HG03280 (cell line): ENCODE results near the gene ZNF692.
"Not testable (repeated sequence)": the region's sequence is repeated elsewhere in the genome, so short reads cannot be mapped to it uniquely, and the experiment has no call there.

ENCODE experiments used
- ATAC-seq: cut with Tn5 transposase; IDR thresholded peaks from one replicate; pipeline ENCODE4 v1.9.1; 2021; ENCODE audit warnings: mild to moderate bottlenecking, moderate library complexity; ENCODE audit not compliant: unreplicated experiment

The ZNF692 gene

DNA sequence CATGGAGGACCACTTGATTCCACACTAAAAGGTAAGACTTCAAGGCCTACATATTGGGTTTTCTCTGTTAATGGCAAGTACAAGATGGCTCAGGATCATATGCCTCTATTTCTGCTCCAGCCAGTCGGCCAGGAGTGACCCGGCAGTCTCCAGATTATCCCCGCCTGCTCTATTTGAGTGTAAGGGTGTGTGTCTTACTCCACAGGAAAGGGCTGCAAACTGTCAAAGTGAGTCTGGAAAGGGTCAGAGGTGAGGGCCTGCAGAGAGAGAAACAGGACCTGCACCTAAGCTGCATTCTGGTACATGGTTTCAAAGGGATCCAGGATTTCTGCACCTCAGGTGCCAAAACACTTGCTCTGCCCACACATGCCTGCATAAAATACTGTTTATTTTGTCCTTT is 9.2 kb downstream of the ZNF692 start:
- no peak for ATAC-seq

DNA sequence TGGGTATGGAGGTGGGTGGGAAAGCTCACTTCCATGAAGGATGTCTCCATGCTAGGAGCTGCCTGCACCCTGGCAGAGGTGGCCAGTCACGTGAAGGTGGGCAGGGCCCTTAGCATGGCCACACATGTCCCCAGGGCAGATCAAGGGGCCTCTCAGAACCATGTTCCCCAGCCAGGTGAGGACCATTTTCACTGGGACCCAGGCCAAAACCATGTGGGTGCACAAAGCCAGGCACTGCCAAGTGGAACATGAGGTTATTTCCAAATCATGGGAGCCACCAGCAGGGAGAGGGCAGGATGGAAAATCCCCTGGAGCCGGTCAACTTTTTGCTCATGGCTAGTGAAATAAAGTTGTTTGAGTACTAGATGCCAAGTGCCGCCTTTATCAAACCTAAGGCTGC is 9.7 kb downstream of the ZNF692 start:
- ATAC-seq = no peak

DNA sequence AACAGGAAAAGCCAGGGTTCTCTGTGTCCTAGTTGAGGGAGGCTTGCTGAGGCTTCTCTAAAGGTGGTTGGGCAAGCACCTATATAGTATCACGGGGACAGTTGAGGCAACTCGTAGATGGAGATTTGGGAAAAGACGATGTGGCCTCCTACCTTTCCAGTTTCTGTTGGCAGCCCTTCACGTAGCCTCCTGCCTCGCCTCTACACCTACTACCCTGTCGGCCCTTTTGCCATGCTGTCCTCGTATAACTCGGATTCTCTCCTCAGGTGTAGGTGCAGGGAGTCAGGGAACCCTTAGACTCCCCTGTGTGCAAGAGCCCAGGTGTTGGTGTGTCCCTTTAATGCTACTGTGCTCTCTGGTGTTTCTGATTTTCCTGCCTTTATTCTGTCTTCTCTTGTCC is 10.3 kb downstream of the ZNF692 start:
- ATAC-seq = no peak

DNA sequence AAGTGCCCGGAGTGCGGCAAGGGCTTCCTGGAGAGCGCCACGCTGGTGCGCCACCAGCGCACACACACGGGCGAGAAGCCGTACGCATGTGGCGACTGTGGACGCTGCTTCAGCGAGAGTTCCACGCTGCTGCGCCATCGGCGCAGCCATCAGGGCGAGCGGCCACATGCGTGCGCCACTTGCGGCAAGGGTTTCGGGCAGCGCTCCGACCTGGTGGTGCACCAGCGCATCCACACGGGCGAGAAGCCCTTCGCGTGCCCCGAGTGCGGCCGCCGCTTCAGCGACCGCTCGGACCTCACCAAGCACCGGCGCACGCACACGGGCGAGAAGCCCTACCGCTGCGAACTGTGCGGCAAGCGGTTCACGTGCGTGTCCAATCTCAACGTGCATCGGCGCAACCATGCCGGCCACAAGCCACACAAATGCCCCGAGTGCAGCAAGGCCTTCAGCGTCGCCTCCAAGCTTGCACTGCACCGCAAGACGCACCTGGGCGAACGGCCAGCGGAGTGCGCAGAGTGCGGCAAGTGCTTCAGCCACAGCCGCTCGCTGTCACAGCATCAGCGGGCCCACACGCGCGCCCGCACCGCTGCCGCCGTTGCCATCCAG is 10.8 kb downstream of the ZNF692 start:
- ATAC-seq = no peak

DNA sequence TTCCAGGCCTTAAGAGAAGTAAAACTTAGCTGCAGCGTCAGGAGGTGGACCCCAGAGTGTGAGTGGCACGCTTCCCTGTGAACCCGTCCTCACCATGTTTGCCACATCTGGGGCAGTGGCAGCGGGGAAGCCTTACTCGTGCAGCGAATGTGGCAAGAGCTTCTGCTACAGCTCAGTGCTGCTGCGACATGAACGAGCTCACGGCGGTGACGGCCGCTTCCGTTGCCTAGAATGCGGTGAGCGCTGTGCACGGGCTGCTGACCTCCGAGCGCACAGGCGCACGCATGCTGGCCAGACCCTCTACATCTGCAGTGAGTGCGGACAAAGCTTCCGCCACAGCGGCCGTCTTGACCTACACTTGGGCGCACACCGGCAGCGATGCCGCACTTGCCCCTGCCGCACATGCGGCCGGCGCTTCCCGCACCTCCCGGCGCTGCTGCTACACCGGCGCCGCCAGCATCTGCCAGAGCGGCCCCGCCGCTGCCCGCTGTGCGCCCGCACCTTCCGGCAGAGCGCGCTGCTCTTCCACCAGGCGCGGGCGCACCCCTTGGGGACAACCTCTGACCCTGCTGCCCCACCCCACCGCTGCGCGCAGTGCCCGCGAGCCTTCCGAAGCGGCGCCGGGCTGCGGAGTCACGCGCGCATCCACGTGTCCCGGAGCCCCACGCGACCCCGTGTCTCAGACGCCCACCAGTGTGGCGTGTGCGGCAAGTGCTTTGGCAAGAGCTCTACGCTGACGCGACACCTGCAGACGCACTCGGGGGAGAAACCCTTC is 11.5 kb downstream of the ZNF692 start:
- ATAC-seq = no peak

DNA sequence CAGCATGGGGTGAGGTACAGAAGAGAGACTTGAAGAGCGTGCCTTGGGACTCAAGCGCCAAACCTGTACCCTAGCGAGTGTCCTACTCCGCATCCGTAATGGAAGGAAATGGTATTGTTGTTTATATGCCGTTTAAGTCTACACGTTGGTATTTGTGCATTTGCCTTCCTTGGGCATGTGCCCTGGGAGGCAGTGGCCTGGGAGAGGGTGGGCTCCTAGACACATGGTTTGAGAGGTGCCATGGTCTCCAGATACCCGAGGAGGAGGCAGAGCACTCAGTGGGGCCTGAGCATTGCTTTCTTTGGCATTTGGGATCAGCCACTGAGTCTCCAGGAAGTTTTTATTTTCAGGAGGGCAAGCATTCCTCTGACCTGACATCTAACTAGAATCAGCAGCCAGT is 14.4 kb downstream of the ZNF692 start:
- ATAC-seq = no peak

DNA sequence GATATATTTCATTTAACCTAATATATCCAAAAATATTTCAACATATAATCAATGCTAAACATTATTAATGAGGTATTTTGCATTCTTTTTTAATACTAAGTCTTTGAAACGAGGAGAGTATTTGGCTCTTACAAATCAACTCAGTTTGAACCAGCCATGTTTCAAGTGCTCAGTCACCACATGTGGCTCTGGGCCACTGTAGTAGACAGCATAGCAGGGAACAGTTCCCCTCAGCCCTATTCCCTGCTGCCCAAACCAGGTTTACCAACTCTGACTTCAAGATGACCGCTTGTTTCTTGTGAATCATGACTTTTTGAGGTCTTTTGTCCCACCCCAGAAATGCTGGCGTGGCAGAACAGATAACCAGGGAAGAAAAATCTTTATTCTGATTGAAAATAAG is 15.2 kb downstream of the ZNF692 start:
- ATAC-seq = no peak

DNA sequence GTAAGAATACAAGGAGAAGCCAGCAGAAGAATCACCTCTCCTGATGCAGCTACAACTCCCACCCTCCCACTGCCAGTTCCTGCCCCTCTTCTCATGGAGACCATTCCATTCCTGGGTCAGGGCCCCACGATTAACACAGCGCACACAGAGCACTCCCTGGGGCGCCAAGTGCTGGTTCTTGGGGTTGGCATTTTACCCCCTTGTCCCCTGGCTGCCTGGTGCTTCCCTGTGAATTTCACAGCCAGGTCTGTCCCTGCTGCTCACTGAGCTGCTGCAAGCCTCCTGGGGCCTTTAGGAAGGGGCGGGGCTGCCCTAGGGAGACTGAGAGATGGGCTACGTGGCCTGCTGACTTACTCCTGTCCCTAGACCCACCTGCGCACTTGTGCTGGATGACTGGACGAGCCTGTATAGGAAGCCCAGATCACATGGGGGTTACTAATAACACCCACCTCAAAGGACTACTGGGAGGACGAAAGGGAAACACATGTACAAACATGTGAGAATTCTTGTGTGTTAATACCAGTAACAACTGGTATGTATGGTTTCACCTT is 16.0 kb downstream of the ZNF692 start:
- peak; percentile 27 for ATAC-seq

DNA sequence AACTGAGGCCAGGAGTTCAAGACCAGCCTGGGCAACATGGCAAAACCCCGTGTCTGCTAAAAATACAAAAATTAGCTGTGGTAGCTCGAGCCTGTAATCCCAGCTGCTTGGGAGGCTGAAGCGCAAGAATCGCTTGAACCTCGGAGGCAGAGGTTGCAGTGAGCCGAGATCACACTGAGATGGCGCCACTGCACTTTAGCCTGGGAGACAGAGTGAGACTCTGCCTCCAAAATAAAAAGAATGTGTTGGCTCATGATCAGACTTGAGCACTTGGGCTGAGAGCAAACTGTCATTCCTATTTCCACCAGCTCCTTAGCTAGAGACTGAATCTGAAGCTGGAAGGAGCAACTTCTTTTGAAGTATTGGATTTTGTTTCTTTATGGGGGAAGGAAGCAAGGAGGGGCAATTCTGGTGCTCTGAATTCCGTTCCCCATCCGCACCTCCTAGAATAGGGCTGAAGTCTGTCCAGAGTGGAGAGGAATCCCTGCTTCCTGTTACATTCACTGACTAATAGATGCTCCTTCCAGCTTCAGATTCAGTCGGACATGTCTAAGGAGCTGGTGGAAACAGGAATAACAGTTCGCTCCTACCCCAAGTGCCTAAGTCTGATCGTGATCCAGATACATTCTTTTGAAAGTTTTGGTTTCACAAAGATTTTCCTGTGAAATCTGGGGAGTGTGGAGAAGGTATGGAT is 17.0 kb downstream of the ZNF692 start:
- ATAC-seq = no peak

DNA sequence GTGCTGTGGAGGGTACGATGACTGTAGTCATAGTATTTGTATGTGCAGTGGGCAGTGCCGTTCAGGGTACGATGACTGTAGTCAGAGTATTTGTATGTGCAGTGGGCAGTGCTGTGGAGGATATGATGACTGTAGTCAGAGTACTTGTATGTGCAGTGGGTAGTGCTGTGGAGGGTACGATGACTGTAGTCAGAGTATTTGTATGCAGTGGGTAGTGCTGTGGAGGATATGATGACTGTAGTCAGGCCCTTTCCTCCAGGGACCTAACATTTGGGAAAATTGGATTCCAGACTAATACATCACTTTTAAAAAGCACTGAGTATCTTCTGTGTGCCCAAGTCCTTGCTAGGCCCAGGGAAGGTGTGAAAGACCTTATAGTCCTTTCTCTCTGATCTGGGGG is 17.9 kb downstream of the ZNF692 start:
- ATAC-seq = no peak

DNA sequence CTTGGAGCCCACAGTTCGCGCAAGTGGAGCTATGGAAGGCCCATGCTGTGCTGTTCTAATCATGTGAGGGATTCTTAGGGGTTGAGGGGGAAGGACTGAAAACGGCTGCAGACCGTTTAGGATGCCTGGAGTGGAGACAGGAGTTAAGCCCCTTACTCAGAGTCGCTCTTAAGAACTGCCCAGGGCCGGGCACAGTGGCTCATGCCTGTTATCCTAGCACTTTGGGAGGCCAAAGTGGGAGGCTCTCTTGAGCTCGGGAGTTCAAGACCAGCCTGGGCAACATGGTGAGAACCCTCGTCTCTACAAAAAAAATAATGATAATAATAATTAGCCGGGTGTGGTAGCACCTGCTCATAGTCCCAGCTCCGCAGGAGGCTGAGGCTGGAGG is 19.7 kb downstream of the ZNF692 start:
- no peak for ATAC-seq

DNA sequence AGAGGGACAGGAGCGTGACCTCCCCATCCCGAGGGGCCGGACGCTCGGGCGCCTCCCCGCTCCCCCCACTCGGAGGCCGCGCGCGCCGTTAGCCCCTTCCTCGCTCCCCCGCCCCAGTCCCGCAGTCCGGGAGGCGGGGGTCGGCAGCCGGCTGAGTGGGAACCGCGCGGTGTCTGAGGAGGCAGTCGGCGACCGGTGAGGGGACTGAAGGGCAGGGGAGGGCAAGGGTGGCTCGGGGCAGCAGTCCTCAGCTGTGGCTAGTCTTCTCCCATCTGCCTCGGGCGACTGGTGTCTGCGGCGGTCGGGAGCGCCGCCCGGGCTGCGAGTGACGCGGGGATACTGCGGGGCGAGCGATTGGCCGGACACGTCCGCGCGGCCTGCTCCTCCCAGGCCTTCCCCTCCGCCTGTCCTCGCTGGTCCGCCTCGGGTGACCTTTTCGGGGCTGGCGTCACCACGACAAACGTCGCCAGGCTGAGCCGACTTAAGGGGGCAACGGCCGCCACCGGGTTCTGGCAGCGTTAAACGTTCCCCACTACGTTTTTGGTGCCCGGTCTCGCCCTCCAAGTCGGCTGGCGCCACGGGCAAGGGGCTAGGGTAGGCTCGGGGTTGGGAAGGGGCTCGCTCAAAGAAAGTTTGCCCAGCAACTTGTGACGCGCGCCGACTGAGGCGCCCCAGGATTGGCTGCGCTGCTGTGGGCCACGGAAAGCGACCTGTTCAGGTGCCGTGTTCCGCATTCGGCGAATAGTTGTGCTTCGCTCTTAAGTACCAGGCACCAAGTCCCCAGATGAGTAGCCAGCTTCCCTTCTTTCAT is 20.3 kb downstream of the ZNF692 start:
- peak; percentile 60 for ATAC-seq

DNA sequence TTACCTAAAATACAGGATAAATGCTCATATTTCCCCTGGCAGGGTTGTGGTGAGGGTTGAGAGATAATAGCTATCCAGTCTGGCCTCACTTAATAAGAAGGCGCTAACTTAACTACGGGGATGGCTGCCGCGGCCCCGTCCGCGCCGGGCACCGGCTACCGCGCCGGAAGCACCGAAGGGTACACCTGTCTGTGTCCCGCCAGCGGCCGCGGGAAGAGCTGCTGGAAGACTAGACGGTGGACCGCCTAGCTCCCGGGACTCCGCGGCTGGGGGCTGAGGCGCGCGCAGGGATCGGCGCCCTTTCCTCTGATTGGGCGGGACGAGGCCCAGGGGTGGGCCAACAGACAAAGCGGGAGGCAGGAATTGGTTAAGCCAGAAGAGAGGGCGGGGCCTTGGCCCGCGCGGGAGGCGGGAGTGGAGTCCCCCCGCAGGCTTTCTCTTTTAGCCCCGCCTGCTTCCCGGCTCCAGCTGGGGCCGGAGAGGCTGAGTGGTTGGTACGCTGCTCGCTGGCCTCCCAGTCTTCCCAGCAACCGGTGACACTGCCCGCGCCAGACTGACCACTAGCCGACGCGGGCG is 21.0 kb downstream of the ZNF692 start, which contains the start of gene ZNF672:
ZNF672 (plus strand) TSS at position 444 of the 576 bp plus-strand sequence. CDS start 9,051 bp downstream, outside the sequence.
- ATAC-seq = peak; percentile 84

DNA sequence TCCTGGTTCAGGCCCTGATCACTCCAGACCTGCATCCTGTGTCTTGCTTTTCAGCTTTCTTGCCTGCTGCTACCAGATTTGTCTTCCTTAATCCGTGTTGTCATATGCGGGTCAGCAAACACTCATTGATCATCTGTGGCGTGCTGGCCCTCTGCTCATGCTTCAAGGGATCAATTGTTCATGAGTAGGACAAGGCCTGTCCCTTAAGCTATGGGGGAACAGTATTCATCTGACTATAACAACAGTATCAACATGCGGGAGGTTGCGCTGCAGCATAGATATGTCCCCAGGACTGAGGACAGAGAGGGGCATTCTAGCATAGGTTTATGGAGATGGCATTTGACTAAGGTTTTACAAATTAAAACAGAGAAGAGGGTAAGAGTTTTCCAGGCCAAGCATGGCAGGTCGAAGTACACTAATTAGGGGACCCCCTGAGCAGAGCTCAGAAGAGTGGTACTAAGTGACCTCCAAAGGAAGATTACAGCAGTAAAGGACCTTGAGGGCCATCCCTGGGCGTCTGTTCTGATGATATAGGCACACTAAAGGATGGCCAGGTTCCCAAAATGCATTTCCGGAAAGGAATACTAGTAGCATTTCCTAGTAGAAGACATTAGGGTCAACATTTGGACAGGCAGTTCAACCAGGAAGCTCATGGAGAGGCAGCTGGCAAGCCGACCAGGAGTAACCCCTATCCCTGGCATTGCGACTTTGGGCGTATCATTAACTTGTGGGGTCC is 21.7 kb downstream of the ZNF692 start:
- no peak for ATAC-seq

DNA sequence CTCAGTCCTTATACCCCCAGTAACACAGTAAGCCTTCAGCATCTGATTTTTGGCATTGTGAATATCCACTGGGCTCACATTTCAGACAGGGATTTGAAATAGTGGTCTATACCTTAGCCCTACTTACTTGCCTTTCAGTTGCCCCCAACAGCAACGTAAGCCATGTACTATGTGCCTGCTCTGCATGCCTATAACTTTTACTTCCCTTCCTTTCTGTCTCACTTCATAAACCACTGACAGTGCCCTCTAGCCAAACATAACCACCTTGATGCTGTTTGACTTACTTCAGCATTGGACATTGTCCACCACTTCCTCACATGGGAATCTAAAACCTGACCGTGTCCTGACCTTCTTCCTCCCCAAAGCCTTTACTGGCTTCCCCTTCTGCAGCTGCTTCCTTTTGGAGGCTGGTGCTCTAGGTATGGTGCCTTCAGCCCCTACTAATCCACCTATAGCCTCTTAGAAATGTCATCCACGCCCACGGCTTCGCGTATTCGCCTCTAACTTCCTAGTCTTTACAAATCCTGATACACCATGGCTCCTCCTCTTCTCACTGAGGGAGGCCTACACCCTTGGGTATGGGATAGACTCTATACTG is 24.4 kb downstream of the ZNF692 start:
- ATAC-seq = no peak

DNA sequence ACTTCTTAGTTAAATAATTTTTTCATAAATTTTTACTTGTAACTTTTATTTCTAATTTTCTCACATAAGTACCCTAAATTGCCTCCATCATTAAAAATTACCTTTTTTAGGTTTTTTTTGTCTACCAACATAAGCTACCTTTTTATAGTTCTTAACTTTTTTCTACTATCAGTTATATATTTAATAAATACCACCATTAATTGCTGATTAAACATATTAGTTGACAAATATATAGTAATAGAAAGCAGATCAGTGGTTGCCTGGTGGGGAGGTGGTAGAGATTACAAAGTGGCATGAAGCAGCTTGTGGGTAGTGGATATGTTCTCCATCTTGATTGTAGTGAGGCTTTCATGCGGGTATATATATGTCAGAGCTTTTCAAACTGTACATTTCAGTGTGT is 27.0 kb downstream of the ZNF692 start:
- ATAC-seq = no peak

DNA sequence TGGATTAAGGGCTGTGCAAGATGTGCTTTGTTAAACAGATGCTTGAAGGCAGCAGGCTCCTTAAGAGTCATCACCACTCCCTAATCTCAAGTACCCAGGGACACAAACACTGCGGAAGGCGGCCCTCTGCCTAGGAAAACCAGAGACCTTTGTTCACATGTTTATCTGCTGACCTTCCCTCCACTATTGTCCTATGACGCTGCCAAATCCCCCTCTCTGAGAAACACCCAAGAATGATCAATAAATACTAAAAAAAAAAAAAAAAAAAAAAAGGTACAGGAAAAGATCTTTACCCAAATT is 28.2 kb downstream of the ZNF692 start:
- not testable (repeated sequence) for ATAC-seq

DNA sequence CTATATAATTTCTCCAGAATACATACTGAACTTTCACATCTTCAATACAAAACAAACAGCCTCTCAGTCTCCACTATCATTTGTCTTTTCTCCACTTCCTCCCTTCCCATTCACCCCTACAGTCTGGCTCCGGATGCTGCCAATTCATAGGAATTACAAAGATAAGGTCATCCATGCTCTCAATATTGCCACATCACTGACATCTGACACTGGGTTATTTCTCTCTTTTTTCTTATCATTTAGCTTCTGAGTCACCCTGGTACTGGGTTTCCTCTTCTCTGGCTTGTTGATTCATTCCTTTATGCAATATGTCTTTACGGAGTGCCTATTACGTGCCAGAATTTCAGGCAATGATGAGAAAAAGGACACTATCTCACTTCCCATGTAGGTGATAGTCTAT is 30.0 kb downstream of the ZNF692 start:
- ATAC-seq = no peak

DNA sequence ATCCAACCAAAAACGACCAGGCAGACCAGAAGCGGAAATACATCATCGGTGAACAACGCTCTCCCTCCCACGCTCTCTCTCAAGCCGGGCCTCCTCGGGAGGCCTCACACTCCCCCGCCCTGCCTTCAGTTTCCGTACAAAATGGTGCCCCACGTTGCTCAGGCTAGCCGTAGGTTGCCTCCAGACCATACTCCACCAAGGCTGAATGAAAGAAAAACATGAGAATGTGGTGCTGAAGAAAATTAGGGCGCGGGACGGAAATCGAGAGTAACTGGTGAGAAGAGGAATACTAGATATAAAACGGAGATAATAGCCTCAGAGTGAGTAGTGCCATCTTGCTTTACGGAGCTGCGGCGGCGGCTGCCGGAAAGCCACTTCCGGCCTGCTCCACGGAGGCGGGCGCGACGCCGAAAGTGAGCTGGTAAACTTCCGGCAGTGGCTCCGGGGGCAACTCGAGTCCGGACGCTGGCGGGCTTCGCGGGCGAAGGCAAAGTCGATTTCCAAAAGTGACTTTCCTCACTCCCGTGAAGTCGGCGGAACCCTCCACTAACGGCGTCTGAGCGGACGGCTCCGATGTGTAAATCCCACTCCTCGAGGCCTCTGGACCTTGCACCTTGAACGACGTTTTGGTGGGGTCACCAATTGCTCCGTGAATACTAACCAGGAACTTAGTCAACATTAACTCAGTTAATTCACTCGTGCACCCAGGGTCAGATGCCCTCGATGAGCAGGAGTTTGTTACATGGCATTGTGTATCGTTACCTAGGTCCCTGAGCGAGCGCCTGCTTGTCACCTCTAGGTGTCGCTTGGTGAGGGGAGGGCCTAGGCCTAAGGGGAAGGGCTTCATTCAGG is 32.8 kb downstream of the ZNF692 start, which contains the start of gene SH3BP5L:
SH3BP5L (minus strand) TSS at position 7 of the 852 bp plus-strand sequence. CDS start 980 bp downstream, outside the sequence.
- ATAC-seq = peak; percentile 90
